AG04449 (cell line): ENCODE results near the gene OR10T2.
"Not testable (repeated sequence)": the region's sequence is repeated elsewhere in the genome, so short reads cannot be mapped to it uniquely, and the experiment has no call there.

Experiments
- CTCF ChIA-PET: fragments of 350-600 bp; formaldehyde crosslinking; extraction: SDS; loops from one replicate; lab custom pipeline; 2021; ENCODE audit warnings: antibody characterized with exemption; lab: Yijun Ruan, JAX
- POLR2A ChIA-PET: fragments of 400-600, 350-600 bp; formaldehyde crosslinking; extraction: SDS; loops from one replicate; lab custom pipeline; 2020; ENCODE audit warnings: antibody characterized with exemption, inconsistent platforms; lab: Yijun Ruan, JAX
- DNase-seq: peaks from one replicate; pipeline ENCODE4 v3.0.0-alpha.2; 2010; ENCODE audit warnings: low read depth, low spot score
- H3K4me3 ChIP-seq: 2 replicates; pipeline ENCODE4 v1.5.1; 2011; ENCODE audit warnings: low read depth, mild to moderate bottlenecking, control low read depth, low read length
- TF ChIP-seq, protein P1 (sequence below): IDR thresholded peaks from one replicate; pipeline ENCODE4 v1.5.1; 2011; ENCODE audit warnings: mild to moderate bottlenecking, moderate library complexity, low read length, control low read depth, inconsistent platforms; ENCODE audit not compliant: insufficient read depth; ENCODE audit errors: missing control alignments

Gene OR10T2

GRCh38 chr1:158391099-158391498 is 8.2 kb downstream of the OR10T2 start:
- no peak for DNase-seq
- H3K4me3 ChIP-seq, result no peak overlapping the region
- CTCF ChIA-PET, result no interaction called here
- TF ChIP-seq, protein P1, sequence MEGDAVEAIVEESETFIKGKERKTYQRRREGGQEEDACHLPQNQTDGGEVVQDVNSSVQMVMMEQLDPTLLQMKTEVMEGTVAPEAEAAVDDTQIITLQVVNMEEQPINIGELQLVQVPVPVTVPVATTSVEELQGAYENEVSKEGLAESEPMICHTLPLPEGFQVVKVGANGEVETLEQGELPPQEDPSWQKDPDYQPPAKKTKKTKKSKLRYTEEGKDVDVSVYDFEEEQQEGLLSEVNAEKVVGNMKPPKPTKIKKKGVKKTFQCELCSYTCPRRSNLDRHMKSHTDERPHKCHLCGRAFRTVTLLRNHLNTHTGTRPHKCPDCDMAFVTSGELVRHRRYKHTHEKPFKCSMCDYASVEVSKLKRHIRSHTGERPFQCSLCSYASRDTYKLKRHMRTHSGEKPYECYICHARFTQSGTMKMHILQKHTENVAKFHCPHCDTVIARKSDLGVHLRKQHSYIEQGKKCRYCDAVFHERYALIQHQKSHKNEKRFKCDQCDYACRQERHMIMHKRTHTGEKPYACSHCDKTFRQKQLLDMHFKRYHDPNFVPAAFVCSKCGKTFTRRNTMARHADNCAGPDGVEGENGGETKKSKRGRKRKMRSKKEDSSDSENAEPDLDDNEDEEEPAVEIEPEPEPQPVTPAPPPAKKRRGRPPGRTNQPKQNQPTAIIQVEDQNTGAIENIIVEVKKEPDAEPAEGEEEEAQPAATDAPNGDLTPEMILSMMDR, result no peak
- POLR2A ChIA-PET, result no interaction called here

DNA sequence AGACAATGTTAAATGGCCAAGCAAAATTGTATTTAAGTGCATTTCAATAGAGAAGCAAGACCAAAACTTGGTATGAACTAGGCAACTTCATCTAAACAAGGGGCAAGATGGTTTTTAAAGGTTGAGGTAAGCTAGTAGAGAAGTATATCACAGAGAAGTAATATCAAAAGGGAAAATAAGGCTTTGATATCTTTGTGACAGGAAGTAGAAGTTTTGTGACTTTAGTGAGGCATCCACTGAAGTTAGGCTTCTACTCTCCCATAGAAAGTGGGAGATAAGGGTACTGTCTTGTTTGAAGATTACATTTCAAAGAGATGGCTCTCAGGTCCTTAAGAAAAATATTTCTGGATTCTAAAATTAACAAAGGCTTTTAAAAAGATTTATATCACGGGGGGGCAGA is 8.9 kb downstream of the OR10T2 start:
- no peak overlapping the region for H3K4me3 ChIP-seq
- POLR2A ChIA-PET, result no interaction called here
- TF ChIP-seq, protein P1, result no peak
- DNase-seq, result no peak
- CTCF ChIA-PET, result no interaction called here

DNA sequence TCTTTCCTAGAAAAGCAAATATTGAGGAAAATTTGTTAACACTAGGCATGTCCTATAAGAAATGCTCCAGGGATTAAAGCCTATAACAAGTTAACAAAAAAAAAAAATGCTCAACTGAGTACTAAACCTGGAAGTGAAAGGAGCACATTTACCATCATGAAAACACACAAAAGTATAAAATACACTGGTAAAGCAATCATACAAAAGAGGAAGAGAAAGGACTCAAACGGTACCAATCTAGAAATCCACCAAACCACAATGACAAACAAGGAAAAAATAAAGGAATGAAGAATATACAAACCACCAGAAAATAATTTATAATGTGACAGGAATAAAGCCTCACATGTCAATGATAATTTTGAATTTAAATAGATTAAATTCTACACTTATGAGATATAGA is 24.4 kb downstream of the OR10T2 start:
- ChIA-PET POLR2A (no interaction called here), CTCF (no interaction called here)
- TF ChIP-seq, protein P1, result no peak
- DNase-seq, result no peak
- H3K4me3 ChIP-seq, result no peak overlapping the region

DNA sequence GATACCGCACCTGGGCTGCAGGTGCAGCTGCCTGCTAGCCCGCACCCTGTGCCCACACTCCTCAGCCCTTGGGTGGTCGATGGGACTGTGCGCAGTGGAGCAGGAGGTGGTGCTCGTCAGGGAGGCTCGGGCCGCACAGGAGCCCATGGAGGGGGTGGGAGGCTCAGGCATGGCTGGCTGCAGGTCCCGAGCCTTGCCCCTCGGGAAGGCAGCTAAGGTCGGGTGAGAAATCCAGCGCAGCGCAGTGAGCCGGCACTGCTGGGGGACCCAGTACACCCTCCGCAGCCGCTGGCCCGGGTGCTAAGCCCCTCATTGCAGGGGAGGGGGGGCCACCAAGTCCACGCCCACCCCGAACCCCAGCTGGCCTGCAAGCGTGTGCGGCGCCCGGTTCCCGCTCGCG is 25.2 kb downstream of the OR10T2 start:
- CTCF ChIA-PET, POLR2A ChIA-PET, H3K4me3 ChIP-seq, DNase-seq: not testable (repeated sequence)

DNA sequence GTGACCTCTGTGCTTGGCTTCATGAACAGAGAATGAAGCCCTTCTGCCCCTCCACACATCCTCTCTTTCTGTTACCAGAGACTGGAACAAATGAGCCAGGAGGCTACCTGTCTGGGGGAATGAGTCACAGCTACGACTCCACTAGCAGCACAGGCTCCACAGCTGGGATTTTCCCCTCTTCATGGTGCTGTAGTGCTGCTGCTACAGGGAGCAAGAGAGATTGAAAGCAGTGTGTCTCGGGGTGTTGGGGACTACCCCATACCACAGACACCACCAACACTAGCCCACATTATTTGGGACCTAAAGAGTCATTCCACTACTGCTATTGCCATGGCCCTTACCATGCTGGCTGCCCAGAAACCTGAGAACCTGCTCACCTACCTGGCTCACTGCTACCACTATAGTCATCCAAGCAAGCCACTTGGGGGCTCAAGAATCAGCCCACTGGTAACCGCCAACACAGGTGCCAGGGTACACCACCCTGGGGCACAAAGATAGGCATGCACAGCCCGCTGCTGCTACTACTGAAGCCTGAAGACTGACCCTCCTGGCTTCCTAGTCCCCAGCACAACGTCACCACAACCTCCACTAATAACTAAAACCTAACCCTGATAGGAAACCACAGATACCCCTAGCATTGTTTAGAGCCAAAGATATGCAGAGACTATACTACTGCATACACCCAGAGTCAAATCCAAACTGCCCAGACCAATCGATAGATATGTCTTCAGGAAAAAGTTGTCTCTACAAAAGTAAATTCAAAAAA is 27.9 kb downstream of the OR10T2 start:
- ChIA-PET CTCF (no interaction called here), POLR2A (no interaction called here)
- no peak overlapping the region for H3K4me3 ChIP-seq
- no peak for DNase-seq
- TF ChIP-seq, protein P1, result no peak

DNA sequence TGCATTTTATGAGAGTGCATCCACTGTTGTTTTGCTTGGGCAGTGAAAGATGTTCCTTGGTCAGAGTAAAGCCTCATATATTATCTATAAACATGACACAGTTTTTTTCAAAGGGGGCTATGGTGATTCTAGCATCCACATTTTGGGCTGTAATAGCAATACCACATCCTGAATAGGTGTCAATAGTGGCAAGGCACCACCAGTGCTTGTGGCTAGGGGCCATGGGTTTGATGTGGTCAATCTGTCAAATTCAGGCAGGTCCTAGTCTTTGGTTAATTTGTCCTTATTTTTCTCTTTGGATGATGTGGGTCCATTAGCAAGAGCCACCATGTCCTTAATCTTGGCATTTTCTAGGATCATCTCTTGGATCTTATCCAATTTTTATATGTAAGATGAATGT is 32.5 kb downstream of the OR10T2 start:
- ChIA-PET CTCF (no interaction called here), POLR2A (no interaction called here)
- TF ChIP-seq, protein P1, result no peak
- DNase-seq, result no peak
- H3K4me3 ChIP-seq, result no peak overlapping the region

- H3K4me3 ChIP-seq, result no peak overlapping the region
- CTCF ChIA-PET, result no interaction called here
- DNase-seq, result no peak
- TF ChIP-seq, protein P1, result no peak
- POLR2A ChIA-PET, result no interaction called here
These were observed 36.3 kb downstream of the OR10T2 start for GRCh38 chr1:158362941-158363340.
